WTC11 (cell line): Measurements from ENCODE around the gene LOXL1. TPM values are rescaled to one million over a fixed set of nuclear protein-coding genes. Genes with fewer than 3 reads are reported as not detected.

Experiments
- ATAC-seq: fragments of 200-7000 bp; cut with Tn5 transposase; 2 replicates; pipeline ENCODE4 v1.10.0; 2021; ENCODE audit warnings: mild to moderate bottlenecking, moderate library complexity
- CTCF ChIA-PET: fragments of 300-600 bp; sonication (Branson Sonifier 250); formaldehyde crosslinking; loops from one replicate; lab custom pipeline; 2021; ENCODE audit warnings: antibody characterized with exemption; lab: Charles Lee
- POLR2A ChIA-PET: fragments of 350-600 bp; sonication (Branson Sonifier 250); formaldehyde crosslinking; loops from one replicate; lab custom pipeline; 2021; ENCODE audit warnings: antibody characterized with exemption; lab: Charles Lee
- DNase-seq: peaks from one replicate; pipeline ENCODE4 v3.0.0; 2021; ENCODE audit warnings: low spot score
- H3K27ac Mint-ChIP-seq: 2 replicates; pipeline ENCODE4 v1.8.0; 2021; ENCODE audit warnings: mixed read lengths
- H3K27me3 Mint-ChIP-seq: 2 replicates; pipeline ENCODE4 v1.8.0; 2021; ENCODE audit warnings: low read depth, mild to moderate bottlenecking, moderate library complexity, mixed read lengths
- H3K36me3 Mint-ChIP-seq: 2 replicates; pipeline ENCODE4 v1.8.0; 2021; ENCODE audit warnings: mixed read lengths
- H3K4me1 Mint-ChIP-seq: 2 replicates; pipeline ENCODE4 v1.8.0; 2022; ENCODE audit warnings: mixed read lengths
- H3K4me3 Mint-ChIP-seq: 2 replicates; pipeline ENCODE4 v1.8.0; 2021; ENCODE audit warnings: mild to moderate bottlenecking, moderate library complexity, mixed read lengths
- H3K9me3 Mint-ChIP-seq: 2 replicates; pipeline ENCODE4 v1.8.0; 2021; ENCODE audit warnings: mixed read lengths
- CDX4 ChIP-seq: fragments of 250-450 bp; sonication (Bioruptor Pico); IDR thresholded peaks from 2 replicates; pipeline ENCODE4 v1.9.0; 2021; ENCODE audit warnings: moderate library complexity, mild to moderate bottlenecking, inconsistent platforms, borderline replicate concordance
- E2F1 ChIP-seq: sonication (generic); formaldehyde crosslinking; IDR thresholded peaks from 2 replicates; pipeline ENCODE4 v1.8.0; 2022; ENCODE audit warnings: mild to moderate bottlenecking, missing genetic modification reagents
- EMX1 ChIP-seq: fragments of 250-450 bp; sonication (Bioruptor Pico); IDR thresholded peaks from 2 replicates; pipeline ENCODE4 v1.8.0; 2021; ENCODE audit warnings: mild to moderate bottlenecking
- ERG ChIP-seq: fragments of 250-450 bp; sonication (Bioruptor Pico); IDR thresholded peaks from 2 replicates; pipeline ENCODE4 v1.8.0; 2021; ENCODE audit warnings: mild to moderate bottlenecking
- ETV6 ChIP-seq: sonication (generic); formaldehyde crosslinking; IDR thresholded peaks from 2 replicates; pipeline ENCODE4 v1.8.1; 2022; ENCODE audit warnings: mild to moderate bottlenecking, missing genetic modification reagents
- FOXJ3 ChIP-seq: sonication (generic); formaldehyde crosslinking; IDR thresholded peaks from 2 replicates; pipeline ENCODE4 v1.9.0; 2021; ENCODE audit warnings: missing genetic modification reagents, mild to moderate bottlenecking, borderline replicate concordance
- GABPB1 ChIP-seq: sonication (generic); formaldehyde crosslinking; IDR thresholded peaks from 2 replicates; pipeline ENCODE4 v1.8.1; 2023; ENCODE audit warnings: mild to moderate bottlenecking, missing genetic modification reagents
- GRHL2 ChIP-seq: fragments of 250-450 bp; sonication (Bioruptor Pico); IDR thresholded peaks from 2 replicates; pipeline ENCODE4 v1.8.0; 2022; ENCODE audit warnings: mild to moderate bottlenecking, moderate library complexity; ENCODE audit not compliant: insufficient replicate concordance, severe bottlenecking
- HMGXB4 ChIP-seq: sonication (generic); formaldehyde crosslinking; IDR thresholded peaks from 2 replicates; pipeline ENCODE4 v1.8.1; 2023; ENCODE audit warnings: mild to moderate bottlenecking, moderate library complexity, missing genetic modification reagents
- MLX ChIP-seq: sonication (generic); formaldehyde crosslinking; IDR thresholded peaks from 2 replicates; pipeline ENCODE4 v1.8.1; 2023; ENCODE audit warnings: mild to moderate bottlenecking, missing genetic modification reagents, moderate library complexity
- MXD4 ChIP-seq: fragments of 250-450 bp; sonication (Bioruptor Pico); IDR thresholded peaks from 2 replicates; pipeline ENCODE4 v1.8.0; 2021; ENCODE audit warnings: mild to moderate bottlenecking, moderate library complexity, borderline replicate concordance
- MYBL2 ChIP-seq: sonication (generic); formaldehyde crosslinking; IDR thresholded peaks from 2 replicates; pipeline ENCODE4 v1.8.1; 2023; ENCODE audit warnings: mild to moderate bottlenecking, moderate library complexity, missing genetic modification reagents
- NFATC4 ChIP-seq: fragments of 250-450 bp; sonication (Bioruptor Pico); IDR thresholded peaks from 2 replicates; pipeline ENCODE4 v1.9.0; 2021; ENCODE audit warnings: mild to moderate bottlenecking
- NR1H2 ChIP-seq: sonication (generic); formaldehyde crosslinking; IDR thresholded peaks from 2 replicates; pipeline ENCODE4 v1.9.0; 2021; ENCODE audit warnings: mild to moderate bottlenecking, moderate library complexity, missing genetic modification reagents
- OVOL2 ChIP-seq: fragments of 250-450 bp; sonication (Bioruptor Pico); IDR thresholded peaks from 2 replicates; pipeline ENCODE4 v1.9.0; 2021; ENCODE audit warnings: mild to moderate bottlenecking, borderline replicate concordance
- SOX15 ChIP-seq: fragments of 250-450 bp; sonication (Bioruptor Pico); IDR thresholded peaks from 2 replicates; pipeline ENCODE4 v1.9.0; 2021; ENCODE audit warnings: mild to moderate bottlenecking
- SP1 ChIP-seq: sonication (generic); formaldehyde crosslinking; conservative IDR thresholded peaks from 2 replicates; pipeline ENCODE4 v1.8.1; 2022; ENCODE audit warnings: missing genetic modification reagents
- TCF7 ChIP-seq: sonication (generic); formaldehyde crosslinking; IDR thresholded peaks from 2 replicates; pipeline ENCODE4 v1.8.0; 2022; ENCODE audit warnings: mild to moderate bottlenecking, low read depth, missing genetic modification reagents, moderate library complexity
- TEAD4 ChIP-seq: sonication (generic); formaldehyde crosslinking; IDR thresholded peaks from 2 replicates; pipeline ENCODE4 v1.8.0; 2022; ENCODE audit warnings: mild to moderate bottlenecking, missing genetic modification reagents
- USF1 ChIP-seq: sonication (generic); formaldehyde crosslinking; IDR thresholded peaks from 2 replicates; pipeline ENCODE4 v1.8.0; 2022; ENCODE audit warnings: mild to moderate bottlenecking, missing genetic modification reagents
- USF2 ChIP-seq: sonication (generic); formaldehyde crosslinking; IDR thresholded peaks from 2 replicates; pipeline ENCODE4 v1.8.1; 2023; ENCODE audit warnings: mild to moderate bottlenecking, missing genetic modification reagents, moderate library complexity
- ZBTB21 ChIP-seq: sonication (generic); formaldehyde crosslinking; IDR thresholded peaks from 2 replicates; pipeline ENCODE4 v1.8.1; 2023; ENCODE audit warnings: mild to moderate bottlenecking, missing genetic modification reagents, borderline replicate concordance
- ZBTB43 ChIP-seq: sonication (generic); formaldehyde crosslinking; IDR thresholded peaks from 2 replicates; pipeline ENCODE4 v1.8.1; 2023; ENCODE audit warnings: mild to moderate bottlenecking, missing genetic modification reagents
- ZNF219 ChIP-seq: sonication (generic); formaldehyde crosslinking; IDR thresholded peaks from 2 replicates; pipeline ENCODE4 v1.8.0; 2023; ENCODE audit warnings: missing genetic modification reagents, mild to moderate bottlenecking, borderline replicate concordance
- ZNF416 ChIP-seq: fragments of 250-450 bp; sonication (Bioruptor Pico); IDR thresholded peaks from 2 replicates; pipeline ENCODE4 v1.9.0; 2021; ENCODE audit warnings: mild to moderate bottlenecking, inconsistent platforms
- total RNA-seq: library from RNA; stranded (reverse); gene quantifications from 3 replicates; pipeline ENCODE4 v1.2.3, GENCODE V29; 2021

Gene LOXL1
- total RNA-seq, 1 experiment from 2014 or later, result 10.6 TPM

- TF ChIP-seq ERG, result no peak
- no peak for TF ChIP-seq NR1H2 (CRISPR knock-in tag)
- no peak for TF ChIP-seq ETV6 (CRISPR knock-in tag)
- TF ChIP-seq ZNF416 (CRISPR knock-in tag), result no peak
- TF ChIP-seq ZBTB21 (CRISPR knock-in tag), result no peak
- TF ChIP-seq SP1 (CRISPR knock-in tag), result no peak
- no peak for TF ChIP-seq NFATC4 (CRISPR knock-in tag)
- TF ChIP-seq ZBTB43 (CRISPR knock-in tag), result no peak
- no peak for TF ChIP-seq TCF7 (CRISPR knock-in tag)
- no peak for TF ChIP-seq HMGXB4 (CRISPR knock-in tag)
- TF ChIP-seq USF1 (CRISPR knock-in tag), result no peak
Measured at GRCh38 chr15:73988445-73988969, 62.2 kb downstream of the LOXL1 start (continued).

- DNase-seq (no peak), ATAC-seq (no peak)
- H3K36me3 Mint-ChIP-seq, result no peaks in the 10 kb centered on the region
- no peaks in the 10 kb centered on the region for H3K9me3 Mint-ChIP-seq
- POLR2A ChIA-PET, result no interaction called here
- no peak overlapping the region for H3K27ac Mint-ChIP-seq
- CTCF ChIA-PET, result interaction anchor here (1.0 to 8.2 kb wide), 3 partner anchors 15 to 59 kb away, joined by 3 to 69 read pairs (median 3); no protein-coding TSS in a partner anchor
- H3K27me3 Mint-ChIP-seq, result peaks cover 16% of the 10 kb centered on the region
- no peak overlapping the region for H3K4me3 Mint-ChIP-seq
- H3K4me1 Mint-ChIP-seq, result peaks cover 11% of the 10 kb centered on the region
- TF ChIP-seq EMX1 (CRISPR knock-in tag), result no peak
- TF ChIP-seq FOXJ3 (CRISPR knock-in tag), result no peak
- no peak for TF ChIP-seq MYBL2 (CRISPR knock-in tag)
- TF ChIP-seq SOX15 (CRISPR knock-in tag), result no peak
- no peak for TF ChIP-seq ZNF219 (CRISPR knock-in tag)
- no peak for TF ChIP-seq MLX (CRISPR knock-in tag)
- no peak for TF ChIP-seq OVOL2 (CRISPR knock-in tag)
- TF ChIP-seq TEAD4 (CRISPR knock-in tag), result no peak
- no peak for TF ChIP-seq GRHL2 (CRISPR knock-in tag)
- no peak for TF ChIP-seq USF1 (CRISPR knock-in tag)
- no peak for TF ChIP-seq GABPB1 (CRISPR knock-in tag)
- no peak for TF ChIP-seq USF2 (CRISPR knock-in tag)
- no peak for TF ChIP-seq MXD4 (CRISPR knock-in tag)
- TF ChIP-seq E2F1 (CRISPR knock-in tag), result no peak
- TF ChIP-seq CDX4, result no peak
Measured at GRCh38 chr15:73989001-73989798, 62.9 kb downstream of the LOXL1 start.
